H9 (cell line): ENCODE measurements around the gene OR4N2. TPM values are rescaled to one million over a fixed set of nuclear protein-coding genes. Genes with fewer than 3 reads are reported as not detected.

Source experiments
- DNase-seq: peaks from one replicate; pipeline ENCODE4 v3.0.0-alpha.2; 2017
- H2AFZ ChIP-seq: one replicate; pipeline ENCODE4 v1.6.1; 2013; ENCODE audit warnings: mild to moderate bottlenecking, low read length, control low read depth, moderate library complexity
- H2AK5ac ChIP-seq: 2 replicates; pipeline ENCODE4 v1.6.1; 2013; ENCODE audit warnings: low read length, control low read depth, mixed read lengths; ENCODE audit not compliant: insufficient read length
- H2BK120ac ChIP-seq: one replicate; pipeline ENCODE4 v1.6.1; 2013; ENCODE audit warnings: low read depth, mild to moderate bottlenecking, low read length, control low read depth, inconsistent platforms; ENCODE audit not compliant: poor library complexity, severe bottlenecking
- H2BK12ac ChIP-seq: 2 replicates; pipeline ENCODE4 v1.6.1; 2013; ENCODE audit warnings: low read length, control low read depth, mixed read lengths, low read depth; ENCODE audit not compliant: insufficient read length
- H2BK15ac ChIP-seq: 2 replicates; pipeline ENCODE4 v1.6.1; 2013; ENCODE audit warnings: low read depth, low read length, control low read depth
- H2BK20ac ChIP-seq: one replicate; pipeline ENCODE4 v1.6.1; 2013; ENCODE audit warnings: low read depth, mild to moderate bottlenecking, low read length, control low read depth, inconsistent platforms; ENCODE audit not compliant: poor library complexity, severe bottlenecking
- H2BK5ac ChIP-seq: 2 replicates; pipeline ENCODE4 v1.6.1; 2013; ENCODE audit warnings: low read length, control low read depth, mixed read lengths; ENCODE audit not compliant: insufficient read length
- H3K14ac ChIP-seq: 2 replicates; pipeline ENCODE4 v1.6.1; 2013; ENCODE audit warnings: low read length, control low read depth; ENCODE audit not compliant: insufficient read depth
- H3K18ac ChIP-seq: 2 replicates; pipeline ENCODE4 v1.6.1; 2013; ENCODE audit warnings: low read depth, mild to moderate bottlenecking, mixed read lengths, low read length, control low read depth; ENCODE audit not compliant: insufficient read length
- H3K23ac ChIP-seq: 2 replicates; pipeline ENCODE4 v1.6.1; 2013; ENCODE audit warnings: low read length, control low read depth, mixed read lengths, low read depth; ENCODE audit not compliant: insufficient read length
- H3K23me2 ChIP-seq: 2 replicates; pipeline ENCODE4 v1.6.1; 2013; ENCODE audit warnings: low read depth, mild to moderate bottlenecking, mixed read lengths, low read length, control low read depth; ENCODE audit not compliant: insufficient read length, poor library complexity, severe bottlenecking
- H3K27ac ChIP-seq: 2 replicates; pipeline ENCODE4 v1.5.1; 2013; ENCODE audit warnings: low read length, control low read depth, mixed read lengths, low read depth; ENCODE audit not compliant: insufficient read length
- H3K27me3 ChIP-seq: 2 replicates; pipeline ENCODE4 v1.6.1; 2013; ENCODE audit warnings: low read length, control low read depth, inconsistent platforms; ENCODE audit not compliant: insufficient read depth
- H3K4ac ChIP-seq: 2 replicates; pipeline ENCODE4 v1.6.1; 2013; ENCODE audit warnings: low read depth, mild to moderate bottlenecking, control low read depth, inconsistent platforms, low read length, moderate library complexity
- H3K4me1 ChIP-seq: 2 replicates; pipeline ENCODE4 v1.6.1; 2013; ENCODE audit warnings: low read length, control low read depth, inconsistent platforms; ENCODE audit not compliant: insufficient read depth
- H3K4me2 ChIP-seq: 2 replicates; pipeline ENCODE4 v1.6.1; 2013; ENCODE audit warnings: low read length, control low read depth, mixed read lengths; ENCODE audit not compliant: insufficient read length, insufficient read depth
- H3K56ac ChIP-seq: 2 replicates; pipeline ENCODE4 v1.6.1; 2013; ENCODE audit warnings: low read depth, mild to moderate bottlenecking, mixed read lengths, low read length, control low read depth; ENCODE audit not compliant: insufficient read length
- H3K79me1 ChIP-seq: 2 replicates; pipeline ENCODE4 v1.6.1; 2013; ENCODE audit warnings: low read depth, mild to moderate bottlenecking, moderate library complexity, low read length, control low read depth, inconsistent platforms; ENCODE audit not compliant: insufficient read depth, poor library complexity, severe bottlenecking
- H3K79me2 ChIP-seq: 2 replicates; pipeline ENCODE4 v1.6.1; 2013; ENCODE audit warnings: low read length, control low read depth, inconsistent platforms; ENCODE audit not compliant: insufficient read depth
- H3K9ac ChIP-seq: 2 replicates; pipeline ENCODE4 v1.6.1; 2013; ENCODE audit warnings: low read length, control low read depth, mixed read lengths; ENCODE audit not compliant: insufficient read length; ENCODE audit errors: extremely low read depth
- H3K9me3 ChIP-seq: one replicate; pipeline ENCODE4 v1.6.1; 2013; ENCODE audit warnings: low read depth, low read length, inconsistent platforms; ENCODE audit not compliant: control insufficient read depth
- H3T11ph ChIP-seq: one replicate; pipeline ENCODE4 v1.6.1; 2013; ENCODE audit warnings: mild to moderate bottlenecking, low read length, control low read depth, inconsistent platforms
- H4K20me1 ChIP-seq: one replicate; pipeline ENCODE4 v1.6.1; 2013; ENCODE audit not compliant: control insufficient read depth, insufficient read length, insufficient read depth
- H4K5ac ChIP-seq: 2 replicates; pipeline ENCODE4 v1.6.1; 2013; ENCODE audit warnings: low read depth, mild to moderate bottlenecking, mixed read lengths, low read length, control low read depth; ENCODE audit not compliant: insufficient read length
- H4K8ac ChIP-seq: replicated peaks from 2 replicates; pipeline ENCODE4 v1.6.1; 2013; ENCODE audit warnings: low read length, control low read depth, mixed read lengths, low read depth; ENCODE audit not compliant: insufficient read length
- H4K91ac ChIP-seq: 2 replicates; pipeline ENCODE4 v1.6.1; 2013; ENCODE audit warnings: low read depth, mild to moderate bottlenecking, moderate library complexity, mixed read lengths, low read length, control low read depth; ENCODE audit not compliant: insufficient read length
- H3K27ac Mint-ChIP-seq, 3 experiments: 2 replicates in 2 of 3; 3 replicates in 1 of 3; pipeline ENCODE4 v1.8.0; 2020 to 2021; ENCODE audit warnings: mixed read lengths in 3 of 3, mild to moderate bottlenecking in 1 of 3, moderate library complexity in 1 of 3
- H3K27me3 Mint-ChIP-seq: 2 replicates; pipeline ENCODE4 v1.8.0; 2021; ENCODE audit warnings: low read depth, mild to moderate bottlenecking, moderate library complexity, mixed read lengths
- H3K36me3 Mint-ChIP-seq, 3 experiments: 2 replicates in 2 of 3; 3 replicates in 1 of 3; pipeline ENCODE4 v1.8.0; 2020 to 2021; ENCODE audit warnings: low read depth in 3 of 3, mixed read lengths in 3 of 3; ENCODE audit not compliant: insufficient read depth in 1 of 3
- H3K4me1 Mint-ChIP-seq, 2 experiments: 2 replicates each; pipeline ENCODE4 v1.8.0; 2020; ENCODE audit warnings: mixed read lengths in 2 of 2
- H3K4me3 Mint-ChIP-seq, 2 experiments: 2 replicates in 1 of 2; 3 replicates in 1 of 2; pipeline ENCODE4 v1.8.0; 2020 to 2021; ENCODE audit warnings: mild to moderate bottlenecking in 2 of 2, mixed read lengths in 2 of 2, moderate library complexity in 1 of 2
- H3K9me3 Mint-ChIP-seq, 2 experiments: 2 replicates in 1 of 2; 3 replicates in 1 of 2; pipeline ENCODE4 v1.8.0; 2020; ENCODE audit warnings: mild to moderate bottlenecking in 2 of 2, mixed read lengths in 2 of 2, moderate library complexity in 1 of 2
- CTCF ChIP-seq: fragments of 200-600 bp; sonication (generic); conservative IDR thresholded peaks from 3 replicates; pipeline ENCODE4 v1.8.0; 2021; ENCODE audit warnings: antibody characterized with exemption, mild to moderate bottlenecking
- WGBS: extraction: QIAGEN DNeasy Blood & Tissue Kit; methylation state at CpG from one replicate; pipeline ENCODE4 v1.1.7; 2013; ENCODE audit warnings: missing lambda C conversion rate, low lambda C conversion rate, mixed read lengths; ENCODE audit not compliant: insufficient read length; ENCODE audit errors: extremely low coverage; 5-methylcytosine and 5-hydroxymethylcytosine counted together
- total RNA-seq: library from RNA; stranded (reverse); gene quantifications from 2 replicates; pipeline ENCODE4 v1.2.1, GENCODE V29; 2021

Gene OR4N2
- total RNA-seq, 1 experiment from 2014 or later: not detected

- Histone ChIP-seq H3K9ac (no peak overlapping the region), H3T11ph (no peak overlapping the region), H2BK12ac (no peak overlapping the region), H3K14ac (no peak overlapping the region), H2AFZ (no peak overlapping the region), H3K27me3 (no peaks in the 10 kb centered on the region), H3K79me2 (no peaks in the 10 kb centered on the region), H2AK5ac (no peak overlapping the region), H3K79me1 (no peaks in the 10 kb centered on the region), H2BK15ac (no peak overlapping the region), H3K23ac (no peak overlapping the region), H3K56ac (no peak overlapping the region), H2BK120ac (no peak overlapping the region), H3K18ac (no peak overlapping the region), H4K91ac (no peak overlapping the region), H3K4me1 (no peaks in the 10 kb centered on the region), H2BK5ac (no peak overlapping the region), H3K23me2 (peaks cover 2% of the 10 kb centered on the region), H2BK20ac (no peak overlapping the region), H3K9me3 (peaks cover 92% of the 10 kb centered on the region), H4K20me1 (no peaks in the 10 kb centered on the region), H4K5ac (no peak overlapping the region), H3K4me2 (no peak overlapping the region), H3K27ac (no peak overlapping the region), H4K8ac (no peak overlapping the region), H3K4ac (no peak overlapping the region)
- Mint-ChIP-seq H3K4me1 (no peaks in the 10 kb centered on the region), H3K27me3 (no peaks in the 10 kb centered on the region), H3K4me3 (no peak overlapping the region), H3K27ac (no peak overlapping the region), H3K36me3 (peaks cover 3 to 20% (median 9%) of the 10 kb centered on the region in 3 experiments; a peak in 6 of 7 replicates), H3K9me3 (peaks cover 6 to 15% of the 10 kb centered on the region in 2 experiments)
- DNase-seq: no peak
- no CpG with 5 or more reads among the region's 17 CpGs for WGBS
- no peak for TF ChIP-seq CTCF
Observed at GRCh38 chr14:19800282-19801117, 3.1 kb upstream of the OR4N2 start.
